Panc1 (cell line): Measurements from ENCODE around the gene OR2Y1. TPM values are rescaled to one million over a fixed set of nuclear protein-coding genes. Genes with fewer than 3 reads are reported as not detected.

Experiments used
- ATAC-seq: fragments of 200-7000 bp; cut with Tn5 transposase; 2 replicates; pipeline ENCODE4 v1.9.1; 2020; ENCODE audit warnings: mild to moderate bottlenecking, moderate library complexity
- BruUV-seq: library from RNA; stranded (reverse); fragments of 400-500 nt; replicated peaks from 2 replicates; lab custom pipeline; 2021; lab: Mats Ljungman, UMichigan
- CTCF ChIA-PET: fragments of 300-600 bp; sonication (Branson Sonifier 250); formaldehyde crosslinking; loops from one replicate; lab custom pipeline; 2022; ENCODE audit warnings: antibody characterized with exemption; lab: Charles Lee
- POLR2A ChIA-PET: fragments of 300-600 bp; sonication (Branson Sonifier 250); formaldehyde crosslinking; loops from one replicate; lab custom pipeline; 2022; ENCODE audit warnings: antibody characterized with exemption; lab: Charles Lee
- DNase-seq: peaks from one replicate; pipeline ENCODE4 v3.0.0-alpha.2; 2010; ENCODE audit warnings: low read depth, low spot score
- H3K27ac ChIP-seq: 2 replicates; pipeline ENCODE4 v1.5.1; 2011; ENCODE audit warnings: mild to moderate bottlenecking, low read length, inconsistent platforms
- H3K27me3 ChIP-seq: fragments of 200-500 bp; sonication (Bioruptor generic); 2 replicates; pipeline ENCODE4 v1.6.0; 2014; ENCODE audit warnings: low read length, inconsistent platforms; ENCODE audit not compliant: control insufficient read depth, insufficient read depth
- H3K36me3 ChIP-seq: fragments of 200-500 bp; sonication (Bioruptor generic); 2 replicates; pipeline ENCODE4 v1.5.1; 2014; ENCODE audit warnings: inconsistent platforms, mild to moderate bottlenecking, low read length, moderate library complexity; ENCODE audit not compliant: control insufficient read depth, insufficient read depth
- H3K4me1 ChIP-seq: 2 replicates; pipeline ENCODE4 v1.5.1; 2011; ENCODE audit warnings: inconsistent platforms, mild to moderate bottlenecking, low read length, moderate library complexity; ENCODE audit not compliant: control insufficient read depth, insufficient read depth
- H3K4me3 ChIP-seq, 2 experiments: 2 replicates each; pipeline ENCODE4 v1.5.1; 2011 to 2012; ENCODE audit warnings: low read depth in 2 of 2, low read length in 2 of 2, mild to moderate bottlenecking in 2 of 2, inconsistent platforms in 1 of 2, moderate library complexity in 1 of 2
- H3K9me3 ChIP-seq: fragments of 200-500 bp; sonication (Bioruptor generic); 2 replicates; pipeline ENCODE4 v1.5.1; 2014; ENCODE audit warnings: low read depth, mild to moderate bottlenecking, inconsistent platforms, low read length, moderate library complexity; ENCODE audit not compliant: control insufficient read depth, insufficient read depth
- POLR2AphosphoS5 ChIP-seq: IDR thresholded peaks from 2 replicates; pipeline ENCODE4 v1.6.1; 2012; ENCODE audit warnings: mild to moderate bottlenecking, low read depth, low read length, moderate library complexity
- REST ChIP-seq, 2 experiments: IDR thresholded peaks; 2 replicates each; pipeline ENCODE4 v1.6.1; 2011 to 2012; ENCODE audit warnings: low read depth in 2 of 2, control low read depth in 1 of 2, low read length in 1 of 2, mild to moderate bottlenecking in 1 of 2, moderate library complexity in 1 of 2; ENCODE audit not compliant: insufficient read depth in 1 of 2
- SIN3A ChIP-seq: IDR thresholded peaks from 2 replicates; pipeline ENCODE4 v1.6.1; 2012; ENCODE audit warnings: low read depth, mild to moderate bottlenecking, low read length, moderate library complexity, borderline replicate concordance; ENCODE audit not compliant: insufficient read depth
- TCF7L2 ChIP-seq: IDR thresholded peaks from 2 replicates; pipeline ENCODE4 v1.6.1; 2011; ENCODE audit warnings: mild to moderate bottlenecking, low read depth, low read length, inconsistent platforms
- in situ Hi-C: cut with HindIII; loops from 2 replicates; pipeline ENCODE4 v1.10.0; 2016; ENCODE audit warnings: low sequenced_read_pairs, low pct_unique_long_range_greater_than_20kb
- intact Hi-C: fragments of 100-400 bp; cut with micrococcal nuclease; formaldehyde crosslinking; loops from one replicate; pipeline ENCODE4 v1.10.0; 2022; ENCODE audit not compliant: unreplicated experiment
- total RNA-seq: library from RNA; stranded (reverse); gene quantifications from one replicate; pipeline ENCODE4 v1.2.1, GENCODE V29; 2021; ENCODE audit not compliant: unreplicated experiment
- TF ChIP-seq, protein P1 (sequence below): fragments of 450-650 bp; IDR thresholded peaks from 2 replicates; pipeline ENCODE4 v1.5.1; 2017; ENCODE audit warnings: mild to moderate bottlenecking

OR2Y1 gene
- total RNA-seq, 1 experiment from 2014 or later = not detected

GRCh38 chr5:180775624-180776023 lies 35.8 kb upstream of the OR2Y1 start:
- ATAC-seq (peak; percentile 12; the same call in 1 of the 2 replicates), DNase-seq (no peak)
- ChIA-PET POLR2A (no interaction called here), CTCF (no interaction called here)
- in situ Hi-C loops (no loop called here), intact Hi-C loops (no loop called here)
- no peaks in the 10 kb centered on the region for H3K36me3 ChIP-seq
- no peaks in the 10 kb centered on the region for H3K4me1 ChIP-seq
- H3K9me3 ChIP-seq = peaks cover 3% of the 10 kb centered on the region; the same call in 1 of the 2 replicates
- H3K27me3 ChIP-seq = no peaks in the 10 kb centered on the region
- no peak for TF ChIP-seq POLR2AphosphoS5
- no peak for TF ChIP-seq TCF7L2
- TF ChIP-seq, protein P1, sequence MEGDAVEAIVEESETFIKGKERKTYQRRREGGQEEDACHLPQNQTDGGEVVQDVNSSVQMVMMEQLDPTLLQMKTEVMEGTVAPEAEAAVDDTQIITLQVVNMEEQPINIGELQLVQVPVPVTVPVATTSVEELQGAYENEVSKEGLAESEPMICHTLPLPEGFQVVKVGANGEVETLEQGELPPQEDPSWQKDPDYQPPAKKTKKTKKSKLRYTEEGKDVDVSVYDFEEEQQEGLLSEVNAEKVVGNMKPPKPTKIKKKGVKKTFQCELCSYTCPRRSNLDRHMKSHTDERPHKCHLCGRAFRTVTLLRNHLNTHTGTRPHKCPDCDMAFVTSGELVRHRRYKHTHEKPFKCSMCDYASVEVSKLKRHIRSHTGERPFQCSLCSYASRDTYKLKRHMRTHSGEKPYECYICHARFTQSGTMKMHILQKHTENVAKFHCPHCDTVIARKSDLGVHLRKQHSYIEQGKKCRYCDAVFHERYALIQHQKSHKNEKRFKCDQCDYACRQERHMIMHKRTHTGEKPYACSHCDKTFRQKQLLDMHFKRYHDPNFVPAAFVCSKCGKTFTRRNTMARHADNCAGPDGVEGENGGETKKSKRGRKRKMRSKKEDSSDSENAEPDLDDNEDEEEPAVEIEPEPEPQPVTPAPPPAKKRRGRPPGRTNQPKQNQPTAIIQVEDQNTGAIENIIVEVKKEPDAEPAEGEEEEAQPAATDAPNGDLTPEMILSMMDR = no peak
- no peak for TF ChIP-seq REST (IDR thresholded peaks at IDR 0.05; ENCODE audit: insufficient read depth in 1 of 2, low read depth in 2 of 2, low read length in 1 of 2)
- no TSS peak for BruUV-seq
- H3K4me3 ChIP-seq = no peak overlapping the region
- H3K27ac ChIP-seq = no peak overlapping the region

GRCh38 chr5:180771839-180772238 lies 32.0 kb upstream of the OR2Y1 start:
- H3K27ac ChIP-seq = no peak overlapping the region

GRCh38 chr5:180769821-180770220 lies 30.0 kb upstream of the OR2Y1 start:
- H3K4me3 ChIP-seq = no peak overlapping the region
- ChIA-PET CTCF (no interaction called here), POLR2A (no interaction called here)
- TF ChIP-seq SIN3A (no peak), REST (IDR thresholded peaks at IDR 0.05; ENCODE audit: insufficient read depth in 1 of 2, low read depth in 2 of 2, low read length in 1 of 2) (no peak), TCF7L2 (no peak), POLR2AphosphoS5 (no peak)
- TF ChIP-seq, protein P1 = no peak
- no peaks in the 10 kb centered on the region for H3K36me3 ChIP-seq
- peaks cover 3% of the 10 kb centered on the region; the same call in 1 of the 2 replicates for H3K9me3 ChIP-seq
- no peaks in the 10 kb centered on the region for H3K4me1 ChIP-seq
- BruUV-seq = no TSS peak
- DNase-seq (no peak), ATAC-seq (no peak)
- H3K27me3 ChIP-seq = no peaks in the 10 kb centered on the region
- in situ Hi-C loops = no loop called here
- H3K27ac ChIP-seq = no peak overlapping the region
- intact Hi-C loops = no loop called here

More at GRCh38 chr5:180771839-180772238, 32.0 kb upstream of the OR2Y1 start:
- no peak for ATAC-seq
- no peak for TF ChIP-seq POLR2AphosphoS5
- no peaks in the 10 kb centered on the region for H3K36me3 ChIP-seq
- CTCF ChIA-PET = no interaction called here
- no peaks in the 10 kb centered on the region for H3K4me1 ChIP-seq
- H3K4me3 ChIP-seq = no peak overlapping the region
- in situ Hi-C loops (no loop called here), intact Hi-C loops (no loop called here)
- no TSS peak for BruUV-seq
- H3K27me3 ChIP-seq = no peaks in the 10 kb centered on the region
- peaks cover 3% of the 10 kb centered on the region; the same call in 1 of the 2 replicates for H3K9me3 ChIP-seq
- DNase-seq = no peak
- POLR2A ChIA-PET = no interaction called here
